HCT116 (cell line): ENCODE measurements around the gene MRGPRX2.

Experiments
- CTCF ChIP-seq, 3 experiments: fragments of 200-600 bp in 1 of 3; sonication (generic) in 1 of 3; IDR thresholded peaks in 2 of 3; conservative IDR thresholded peaks in 1 of 3; 2 replicates each; pipeline ENCODE4 v1.5.1; 2012 to 2017; ENCODE audit warnings: low read depth in 2 of 3, low read length in 2 of 3, antibody characterized with exemption in 1 of 3, borderline replicate concordance in 1 of 3, control low read depth in 1 of 3, mild to moderate bottlenecking in 1 of 3, mixed read lengths in 1 of 3, mixed run types in 1 of 3, moderate library complexity in 1 of 3; ENCODE audit not compliant: insufficient read depth in 1 of 3
- EGR1 ChIP-seq: IDR thresholded peaks from 2 replicates; pipeline ENCODE4 v1.6.1; 2012; ENCODE audit warnings: low read depth
- EZH2 ChIP-seq: fragments of 200-600 bp; sonication (generic); IDR thresholded peaks from 2 replicates; pipeline ENCODE4 v1.6.1; 2017; ENCODE audit warnings: antibody characterized with exemption, mixed run types
- JUND ChIP-seq: IDR thresholded peaks from 2 replicates; pipeline ENCODE4 v1.6.1; 2012
- MAX ChIP-seq: IDR thresholded peaks from 2 replicates; pipeline ENCODE4 v1.6.1; 2012
- POLR2A ChIP-seq: IDR thresholded peaks from 2 replicates; pipeline ENCODE4 v1.7.0; 2011; ENCODE audit warnings: borderline replicate concordance; ENCODE audit not compliant: insufficient read depth, insufficient read length; ENCODE audit errors: extremely low read depth
- POLR2AphosphoS5 ChIP-seq: IDR thresholded peaks from 2 replicates; pipeline ENCODE4 v1.6.1; 2011; ENCODE audit warnings: mild to moderate bottlenecking, low read depth, low read length, moderate library complexity
- RAD21 ChIP-seq: IDR thresholded peaks from 2 replicates; pipeline ENCODE4 v1.6.1; 2012; ENCODE audit warnings: low read depth, mild to moderate bottlenecking
- SRF ChIP-seq: IDR thresholded peaks from 2 replicates; pipeline ENCODE4 v1.6.1; 2012; ENCODE audit warnings: low read depth
- ZBTB33 ChIP-seq: IDR thresholded peaks from 2 replicates; pipeline ENCODE4 v1.6.1; 2011; ENCODE audit warnings: mild to moderate bottlenecking, low read length, moderate library complexity; ENCODE audit not compliant: insufficient replicate concordance; ENCODE audit errors: extremely low read depth
- ZNF274 ChIP-seq: fragments of 200-500 bp; sonication (Bioruptor generic); IDR thresholded peaks from 2 replicates; pipeline ENCODE4 v1.6.1; 2014; ENCODE audit warnings: mild to moderate bottlenecking, low read depth, low read length, inconsistent platforms

- TF ChIP-seq EGR1 = no peak
- TF ChIP-seq JUND = no peak
- no peak for TF ChIP-seq CTCF (IDR thresholded peaks at IDR 0.05 in 2 of 3, conservative IDR thresholded peaks at IDR 0.05 in 1 of 3; ENCODE audit: borderline replicate concordance in 1 of 3, insufficient read depth in 1 of 3, low read depth in 2 of 3, low read length in 2 of 3)
- no peak for TF ChIP-seq POLR2AphosphoS5
- TF ChIP-seq RAD21 = no peak
- no peak for TF ChIP-seq ZNF274
- no peak for TF ChIP-seq POLR2A
- no peak for TF ChIP-seq MAX
- no peak for TF ChIP-seq ZBTB33
- no peak for TF ChIP-seq SRF
- no peak for TF ChIP-seq EZH2
These were observed 33.5 kb upstream of the MRGPRX2 start for GRCh38 chr11:19093976-19094375.
